Right ventricle myocardium superior (tissue), 1 donor: ENCODE data around the gene MYL9. TPM values are rescaled to one million over a fixed set of nuclear protein-coding genes. Genes with fewer than 3 reads are reported as not detected.
"Not testable (repeated sequence)": the region's sequence is repeated elsewhere in the genome, so short reads cannot be mapped to it uniquely, and the experiment has no call there.

Source experiments
- ATAC-seq: fragments of 200-7000 bp; cut with Tn5 transposase; one replicate; pipeline ENCODE4 v1.9.1; 2020; ENCODE audit warnings: mild to moderate bottlenecking; ENCODE audit not compliant: poor library complexity
- DNase-seq: peaks from one replicate; pipeline ENCODE4 v3.0.0-alpha.2; 2020
- intact Hi-C: fragments of 100-400 bp; cut with DNase I; formaldehyde crosslinking; loops from one replicate; pipeline ENCODE4 v1.11.2; 2022
- total RNA-seq: library from RNA; stranded (reverse); fragmentation: NEBNext Ultra II Directional; extraction: Animal tissue kit (Norgen Biotek cat#: 25700); gene quantifications from one replicate; pipeline ENCODE4 v1.2.1, GENCODE V29; 2021
- donor health status: DM: no; HTN: yes; CAD: no; lungs with severe emphysema.

MYL9 gene
- total RNA-seq, 1 donor from 2014 or later = 1,602 TPM

DNA sequence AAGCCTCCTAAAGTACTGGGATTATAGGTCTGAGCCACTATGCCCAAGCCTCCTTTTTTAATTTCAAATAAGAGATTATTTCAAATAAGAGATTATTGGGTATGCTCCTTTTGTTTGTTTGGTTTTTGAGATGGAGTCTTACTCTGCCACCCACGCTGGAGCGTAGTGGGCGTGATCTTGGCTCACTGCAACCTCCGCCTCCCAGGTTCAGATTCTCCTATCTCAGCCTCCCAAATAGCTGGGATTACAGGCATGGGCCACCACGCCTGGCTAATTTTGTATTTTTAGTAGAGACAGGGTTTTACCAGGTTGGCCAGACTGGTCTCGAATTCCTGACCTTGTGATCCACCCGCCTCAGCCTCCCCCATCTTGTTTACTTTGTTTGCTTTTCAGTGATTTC is 18.9 kb upstream of the MYL9 start:
- intact Hi-C loops, ATAC-seq, DNase-seq: not testable (repeated sequence)

DNA sequence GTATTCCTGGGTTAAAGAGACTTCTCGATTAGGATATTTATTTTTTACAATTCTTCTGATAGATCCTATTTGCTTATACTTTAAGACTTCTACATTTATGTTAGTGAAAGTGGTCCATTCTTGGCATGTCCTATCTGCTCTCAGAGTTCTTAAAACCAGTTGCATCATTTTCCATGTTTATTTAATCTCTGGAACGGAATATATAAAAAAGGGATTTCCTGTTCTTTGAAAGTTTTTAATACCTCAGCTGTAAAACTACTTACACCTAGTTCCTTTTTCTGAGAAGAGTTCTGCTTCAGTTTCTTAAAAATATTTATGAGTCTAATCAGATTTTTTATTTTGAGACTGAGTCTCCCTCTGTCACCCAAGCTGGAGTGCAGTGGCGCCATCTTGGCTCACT is 18.0 kb upstream of the MYL9 start:
- intact Hi-C loops = no loop called here
- DNase-seq = no peak
- ATAC-seq = no peak

DNA sequence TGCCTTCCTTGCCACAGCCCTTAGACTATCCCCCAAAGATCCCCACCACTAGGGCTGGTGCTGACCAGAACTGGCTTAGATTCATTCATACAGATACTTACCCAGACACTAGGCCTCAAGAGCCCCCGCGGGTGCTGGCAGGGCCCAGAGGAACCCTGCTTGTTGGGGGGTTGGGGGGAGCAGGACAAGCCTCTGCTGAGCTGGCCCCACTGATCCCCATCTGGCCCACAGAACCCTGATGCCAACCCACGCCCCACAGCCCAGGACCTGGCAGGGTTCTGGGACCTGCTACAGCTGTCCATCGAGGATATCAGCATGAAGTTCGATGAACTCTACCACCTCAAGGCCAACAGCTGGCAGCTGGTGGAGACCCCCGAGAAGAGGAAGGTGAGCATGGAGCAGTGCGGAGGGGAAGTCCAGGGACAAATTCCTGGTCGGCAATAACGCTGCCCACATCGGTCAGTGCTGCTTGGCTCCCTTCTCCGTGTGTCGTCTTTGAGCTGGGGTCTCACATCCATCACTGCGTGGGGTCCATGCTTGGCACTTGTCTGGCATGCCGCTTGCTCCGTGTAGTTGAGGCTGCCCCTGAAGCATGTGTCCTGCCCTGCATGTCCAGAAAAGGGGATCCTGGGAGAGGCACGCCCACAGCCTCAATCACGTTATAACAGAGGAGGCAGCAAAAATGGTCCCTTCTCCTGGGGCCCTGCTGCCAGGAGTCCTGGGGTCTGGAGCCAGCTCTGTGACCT is 15.5 kb upstream of the MYL9 start:
- intact Hi-C loops = no loop called here
- DNase-seq (no peak), ATAC-seq (no peak)

DNA sequence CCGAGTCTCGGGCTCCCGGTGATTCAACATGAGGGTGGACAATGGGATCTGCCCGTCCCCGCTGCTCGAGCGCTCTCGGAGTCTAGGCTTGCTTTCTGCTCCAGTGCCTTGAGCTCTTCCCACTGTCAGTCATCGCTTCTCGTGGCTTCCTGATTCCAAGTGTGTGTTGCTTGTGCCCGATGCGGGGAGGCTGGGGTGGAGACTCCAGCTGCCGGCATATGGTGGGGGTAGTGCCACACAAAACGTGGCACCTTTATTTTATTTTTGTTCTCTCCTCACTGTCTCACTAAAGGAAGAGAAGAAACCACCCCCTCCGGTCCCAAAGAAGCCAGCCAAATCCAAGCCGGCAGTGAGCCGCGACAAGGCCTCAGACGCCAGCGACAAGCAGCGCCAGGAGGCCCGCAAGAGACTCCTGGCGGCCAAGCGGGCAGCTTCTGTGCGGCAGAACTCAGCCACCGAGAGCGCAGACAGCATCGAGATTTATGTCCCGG is 14.8 kb upstream of the MYL9 start:
- no peak for ATAC-seq
- intact Hi-C loops = no loop called here
- DNase-seq = no peak

DNA sequence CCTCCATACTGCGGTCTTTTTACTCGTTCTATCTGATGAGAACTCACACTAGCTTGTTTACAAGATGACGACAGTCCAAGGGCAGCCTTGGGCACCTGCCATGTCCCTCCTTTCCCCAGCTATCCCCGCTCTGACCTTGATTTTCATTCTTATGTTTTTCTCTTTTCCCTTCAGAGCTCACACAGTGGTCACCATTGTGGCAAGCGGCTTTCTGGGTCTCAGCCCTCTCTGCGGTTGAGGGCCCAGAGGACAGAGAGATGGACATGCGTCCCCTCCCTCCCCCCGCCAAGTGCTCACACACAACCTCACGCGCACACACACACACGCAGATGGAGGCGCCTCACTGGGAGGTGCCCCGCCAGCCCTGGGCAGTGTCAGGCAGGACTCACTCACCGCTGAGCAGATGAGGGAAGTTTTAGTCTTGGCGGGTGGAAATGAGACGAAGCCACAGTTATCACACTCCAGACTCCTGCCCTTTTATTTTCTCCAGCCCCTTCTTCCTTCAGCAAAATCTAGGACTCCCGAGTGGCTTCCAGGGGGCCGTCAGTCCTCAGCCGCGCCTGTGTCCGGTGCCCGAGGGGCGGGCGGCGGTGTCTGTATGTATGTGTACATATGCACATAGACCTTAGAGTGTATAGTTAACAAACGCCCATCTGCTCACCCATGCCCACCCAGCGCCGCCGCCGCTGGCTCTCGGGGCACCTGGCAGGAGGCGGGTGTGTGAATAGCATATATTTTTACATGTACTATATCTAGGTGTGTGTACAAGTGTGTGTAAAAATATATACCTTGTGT is 13.8 kb upstream of the MYL9 start:
- no peak for ATAC-seq
- intact Hi-C loops = no loop called here
- no peak for DNase-seq

DNA sequence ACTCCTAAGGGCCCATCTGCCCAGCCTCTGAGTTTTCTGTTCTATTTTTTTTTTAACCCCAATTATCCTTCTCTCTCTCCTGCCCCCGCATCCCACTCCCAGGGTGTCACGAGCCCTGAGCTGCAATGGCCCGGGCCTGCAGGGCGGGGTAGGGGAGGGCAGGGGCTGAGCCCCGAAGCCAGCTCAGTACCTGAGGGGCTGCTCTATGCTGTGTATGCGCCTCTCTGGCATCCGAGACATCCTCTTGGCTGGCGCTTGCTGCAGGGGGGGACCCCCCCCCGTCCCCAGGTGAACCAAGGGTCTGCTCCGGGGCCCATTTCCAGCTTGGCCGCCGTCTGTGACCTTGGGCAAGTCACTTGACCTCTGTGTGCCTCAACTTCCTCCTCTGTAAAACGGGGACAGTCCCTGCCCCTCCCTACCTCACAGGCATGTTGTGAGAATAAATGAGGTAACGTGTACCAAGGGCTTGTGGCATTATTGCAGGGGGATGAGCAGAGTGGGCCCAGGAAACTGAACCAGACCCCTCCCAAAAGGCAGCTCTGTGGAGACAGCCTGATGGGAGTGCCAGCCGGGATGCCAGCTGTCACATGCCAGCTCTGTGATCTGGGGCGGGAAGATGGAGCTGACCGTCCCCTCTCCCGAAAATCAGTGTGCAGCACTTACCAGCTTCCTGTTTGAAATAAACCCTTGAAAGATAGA is 13.0 kb upstream of the MYL9 start:
- ATAC-seq = no peak

DNA sequence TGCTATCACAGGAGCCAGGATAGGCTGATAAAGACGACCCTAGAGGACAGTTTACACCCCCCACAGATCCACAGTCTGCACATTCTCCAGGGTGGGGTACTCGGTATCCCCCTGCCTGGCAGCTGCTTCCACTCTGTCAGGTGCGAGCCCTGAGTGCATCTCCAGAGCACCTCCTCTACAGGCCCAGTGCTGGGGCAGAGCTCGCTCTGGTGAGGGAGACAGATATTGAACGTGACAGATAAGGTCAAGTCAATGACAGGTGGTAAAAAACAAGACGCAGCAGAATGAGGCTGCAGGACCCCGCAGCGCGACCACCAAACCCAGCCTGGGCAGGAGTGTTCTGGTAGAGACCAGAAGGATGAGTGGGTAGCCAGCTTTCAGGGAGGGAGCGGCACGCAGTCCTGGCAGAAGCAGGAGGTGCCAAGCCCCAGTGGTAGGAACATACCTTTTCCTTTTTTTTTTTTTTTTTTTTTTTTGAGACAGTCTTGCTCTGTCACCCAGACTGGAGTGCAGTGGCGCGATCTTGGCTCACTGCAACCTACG is 12.4 kb upstream of the MYL9 start:
- no peak for DNase-seq

More for the DNA sequence above, 13.0 kb upstream of the MYL9 start:
- no peak for DNase-seq
- intact Hi-C loops = no loop called here

DNA sequence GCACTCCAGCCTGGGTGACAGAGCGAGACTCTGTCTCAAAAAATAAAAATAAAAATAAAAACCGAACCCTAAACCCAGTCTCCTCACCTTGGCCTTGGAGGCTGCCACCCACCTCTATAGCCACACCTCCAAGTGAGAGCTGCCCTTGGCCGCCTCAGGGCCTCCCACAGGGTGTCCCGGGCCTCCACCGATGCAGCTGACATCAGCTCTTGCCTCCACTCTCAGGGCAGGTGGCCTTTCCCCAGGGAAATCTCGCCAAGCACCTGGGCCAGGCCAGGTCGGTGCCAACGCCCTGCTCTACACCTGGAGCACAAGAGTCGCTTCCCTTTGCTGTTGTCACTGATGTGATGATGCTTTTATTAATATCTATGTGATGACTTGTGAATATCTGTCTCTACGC is 8.9 kb upstream of the MYL9 start:
- intact Hi-C loops = no loop called here
- ATAC-seq = no peak
- DNase-seq = no peak

More for the DNA sequence above, 12.4 kb upstream of the MYL9 start:
- peak; percentile 39 for ATAC-seq
- intact Hi-C loops = no loop called here

DNA sequence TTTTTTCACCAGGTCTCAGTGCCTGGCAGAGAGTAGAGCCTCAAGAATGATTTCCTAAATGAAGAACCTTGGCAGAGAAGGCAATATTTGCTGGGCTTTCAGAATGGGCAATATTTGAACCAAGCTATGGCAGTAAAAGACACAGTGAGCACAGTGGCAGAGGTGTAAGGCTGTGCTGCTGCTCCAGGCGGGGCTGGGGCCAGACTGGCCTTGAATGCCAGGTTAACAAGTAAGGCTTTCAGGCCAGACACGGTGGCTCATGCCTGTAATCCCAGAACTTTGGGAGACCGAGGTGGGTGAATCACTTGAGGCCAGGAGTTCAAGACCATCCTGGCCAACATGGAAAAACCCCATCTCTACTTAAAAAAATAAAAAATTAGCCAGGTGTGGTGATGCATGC is 8.5 kb upstream of the MYL9 start:
- intact Hi-C loops = no loop called here
- no peak for DNase-seq
- no peak for ATAC-seq

DNA sequence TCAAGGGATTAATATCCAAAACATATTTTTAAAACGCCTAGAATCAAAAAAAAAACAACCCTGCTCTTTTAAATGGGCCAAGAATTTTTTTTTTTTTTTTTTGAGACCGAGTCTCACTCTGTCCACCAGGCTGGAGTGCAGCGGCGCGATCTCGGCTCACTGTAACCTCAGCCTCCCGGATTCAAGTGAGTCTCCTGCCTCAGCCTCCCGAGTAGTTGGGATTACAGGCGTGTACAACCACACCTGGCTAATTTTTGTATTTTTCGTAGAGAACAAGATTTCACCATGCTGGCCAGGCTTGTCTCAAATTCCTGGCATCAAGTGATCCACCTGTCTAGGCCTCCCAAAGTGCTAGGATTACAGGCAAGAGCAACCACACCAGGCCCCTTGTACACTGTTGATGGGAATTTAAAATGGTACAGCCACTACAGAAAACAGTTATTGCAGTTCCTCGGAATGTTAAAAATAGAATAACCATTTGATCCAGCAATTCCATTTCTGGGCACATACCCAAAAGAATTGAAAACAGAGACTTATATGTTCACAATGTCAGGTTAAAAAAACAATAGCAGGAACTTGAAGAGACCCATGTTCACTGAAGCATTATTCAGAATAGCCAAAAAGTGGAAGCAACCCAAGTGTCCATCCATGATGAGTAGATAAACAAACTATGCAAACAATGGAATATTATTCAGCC is 3.1 kb upstream of the MYL9 start:
- ATAC-seq = no peak
- no peak for DNase-seq
- intact Hi-C loops = no loop called here

DNA sequence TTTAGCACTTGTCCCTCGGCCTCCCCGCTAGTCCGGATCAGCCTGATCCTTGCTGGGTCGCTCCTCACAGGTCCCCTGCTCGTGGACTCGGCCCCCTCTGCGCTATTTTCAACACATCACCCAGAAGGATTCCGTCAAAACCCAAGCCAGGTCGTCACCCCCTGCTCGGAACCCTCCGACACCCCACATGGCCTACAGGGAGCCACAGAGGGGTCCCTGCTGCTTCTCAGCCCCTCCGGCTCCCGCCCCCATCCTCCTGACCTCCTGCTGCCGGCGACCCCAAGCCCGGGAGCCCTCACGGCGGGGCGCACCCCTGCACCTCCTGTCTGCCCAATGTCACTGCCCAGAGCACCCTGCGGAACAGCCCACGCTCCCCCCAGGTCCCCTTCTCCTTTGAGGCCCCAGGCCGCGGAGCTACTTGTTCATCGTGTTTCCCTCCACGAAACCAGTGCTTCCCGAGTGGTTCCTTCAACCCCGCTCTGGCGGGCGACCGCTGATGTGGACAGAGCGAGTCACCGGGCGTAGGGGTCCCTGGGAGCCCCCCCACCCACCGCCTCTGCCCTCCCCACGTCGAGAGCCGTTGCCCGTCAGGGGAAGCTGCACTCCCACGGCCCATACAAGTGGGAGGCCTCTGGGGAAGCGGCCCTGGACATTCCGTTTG is 638 bp upstream of the MYL9 start:
- peak; percentile 45 for DNase-seq
- intact Hi-C loops = loop anchor here (5.0 kb wide), 2 partner anchors 43 to 78 kb away; no protein-coding TSS in a partner anchor
- peak; percentile 0 for ATAC-seq

DNA sequence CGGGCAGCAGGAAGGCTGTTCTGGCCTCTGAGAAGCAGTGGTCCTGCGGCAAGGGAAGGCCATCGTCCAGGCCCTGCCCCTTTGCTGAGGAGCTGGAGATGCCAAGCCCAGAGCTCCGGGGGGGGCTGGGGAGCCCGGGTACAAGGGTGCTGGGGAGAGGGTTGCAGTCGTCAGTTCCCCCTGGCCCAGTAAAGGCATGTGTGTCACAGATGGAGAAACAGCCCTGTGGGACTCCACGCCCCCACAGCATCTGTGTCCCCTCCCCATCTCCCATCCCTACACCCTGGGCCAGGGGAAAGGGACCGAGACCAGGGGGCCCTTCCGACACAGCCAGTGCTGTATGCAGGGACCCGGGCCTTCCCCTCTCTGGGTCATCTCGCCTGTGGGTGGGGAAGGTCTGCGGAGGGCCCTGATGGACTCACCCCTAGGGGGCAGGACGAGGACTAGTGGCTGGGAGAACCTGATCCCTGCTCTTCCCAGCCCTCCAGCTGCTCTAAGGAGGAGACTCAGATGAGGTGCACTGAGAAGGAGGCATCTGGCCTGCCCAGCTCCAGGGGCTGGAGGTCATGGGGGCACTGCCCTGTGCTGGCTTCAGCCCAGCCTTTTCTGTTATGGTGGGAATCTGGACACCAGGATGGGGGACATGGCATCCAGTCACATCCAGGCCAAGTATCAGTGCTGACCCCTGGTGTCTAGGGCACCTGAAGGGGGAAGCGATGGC is 609 bp downstream of the MYL9 start:
- peak; percentile 59 for ATAC-seq
- intact Hi-C loops = loop anchor here (5.0 kb wide), 2 partner anchors 45 to 80 kb away; no protein-coding TSS in a partner anchor
- DNase-seq = peak; percentile 58

DNA sequence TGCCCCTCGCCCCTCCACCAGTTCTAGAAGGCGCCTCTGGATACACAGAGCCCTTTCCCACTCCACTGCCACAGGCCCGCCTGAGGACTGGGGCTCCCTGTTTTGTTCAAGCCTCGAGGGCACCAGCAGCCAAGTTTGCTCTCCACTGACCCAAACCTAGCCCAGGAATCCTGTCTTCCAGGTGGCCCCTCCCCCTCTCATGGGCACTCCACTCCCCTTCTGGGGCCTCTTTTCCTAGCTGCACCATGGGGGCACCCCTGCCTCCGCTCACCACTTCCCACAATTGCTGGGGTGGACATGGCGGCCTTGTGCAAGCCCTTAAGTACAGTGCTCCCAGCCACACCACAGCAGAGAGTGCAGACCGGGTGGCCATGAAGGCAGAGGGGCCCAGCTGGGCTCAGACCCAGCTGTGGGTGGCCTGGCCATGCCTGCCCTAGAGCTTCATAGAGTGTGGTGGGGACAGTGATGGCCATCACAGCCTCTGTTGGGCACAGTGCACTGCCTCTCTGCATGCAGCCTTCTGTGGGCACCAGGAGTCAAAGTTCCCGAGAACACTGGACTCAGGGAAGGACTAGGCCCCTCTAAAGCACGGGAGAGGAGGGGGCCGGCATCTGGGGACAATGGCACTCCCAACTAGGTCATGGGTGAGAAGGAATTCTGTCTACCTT is 1.3 kb downstream of the MYL9 start:
- intact Hi-C loops = loop anchor here (5.0 kb wide), 2 partner anchors 45 to 80 kb away; no protein-coding TSS in a partner anchor
- DNase-seq (no peak), ATAC-seq (no peak)

DNA sequence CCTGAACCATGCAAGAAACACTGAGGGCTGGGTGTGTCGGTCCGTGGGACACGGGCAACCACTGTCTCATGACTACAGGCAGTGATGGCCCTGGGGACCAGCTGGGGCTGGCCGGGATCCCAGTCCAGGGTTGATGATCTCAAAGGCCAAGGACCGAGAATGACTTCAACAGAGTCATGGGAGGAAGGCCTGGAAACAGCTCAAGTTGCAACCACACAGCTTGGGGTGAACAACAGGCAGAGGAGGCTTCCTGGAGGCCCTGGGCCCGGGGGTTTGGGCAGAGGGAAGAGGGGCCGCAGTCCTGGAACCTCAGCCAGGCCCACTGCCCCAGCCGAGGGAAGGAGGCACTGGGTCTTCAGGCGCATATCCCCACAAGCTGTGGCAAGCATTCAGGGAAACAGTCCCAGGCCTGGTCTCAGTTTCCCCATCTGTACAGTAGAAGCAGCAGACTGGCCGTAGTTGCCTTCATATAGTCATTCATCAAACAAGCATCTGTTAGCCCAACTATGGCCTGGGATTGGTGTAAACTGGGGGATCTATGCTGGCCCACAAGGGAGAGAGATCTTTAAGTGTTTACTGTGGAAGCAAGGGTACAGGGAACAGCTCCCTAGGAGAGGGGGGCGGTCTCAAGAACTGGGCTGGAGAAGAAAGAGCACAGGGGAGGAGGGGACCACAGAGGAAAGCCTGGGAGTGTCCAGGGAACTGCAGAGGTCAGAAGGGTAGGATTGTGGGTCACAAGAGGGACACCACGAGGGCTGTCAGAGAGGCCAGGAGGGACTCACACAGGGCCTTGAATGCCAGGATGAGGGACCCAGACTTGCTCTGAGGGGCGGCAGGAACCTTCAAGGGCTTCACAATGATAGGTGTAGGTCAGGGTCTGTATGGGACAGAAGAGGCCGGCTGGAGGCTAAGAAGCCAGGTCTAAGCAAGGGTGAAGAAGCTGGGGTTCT is 2.1 kb downstream of the MYL9 start:
- intact Hi-C loops = loop anchor here (5.0 kb wide), 2 partner anchors 46 to 81 kb away; no protein-coding TSS in a partner anchor
- ATAC-seq = peak; percentile 38
- peak; percentile 93 for DNase-seq
